GM18951 (cell line): ENCODE results near the gene LTN1.
"Not testable (repeated sequence)": the region's sequence is repeated elsewhere in the genome, so short reads cannot be mapped to it uniquely, and the experiment has no call there.

ENCODE experiments used
- POLR2A ChIP-seq: IDR thresholded peaks from 4 replicates; pipeline ENCODE4 v1.6.1; 2011; ENCODE audit warnings: mild to moderate bottlenecking; ENCODE audit not compliant: insufficient read length, insufficient read depth; ENCODE audit errors: extremely low read depth
- in situ Hi-C: fragments of 300-500 bp; cut with MboI; formaldehyde crosslinking; loops from one replicate; pipeline ENCODE4 v1.12.0; 2022; ENCODE audit warnings: low sequenced_read_pairs, mixed read lengths, inconsistent platforms; ENCODE audit not compliant: unreplicated experiment

The LTN1 gene

GRCh38 chr21:28962465-28962864, 30.2 kb downstream of the LTN1 start:
- in situ Hi-C loops, result no loop called here
- TF ChIP-seq POLR2A, result no peak

GRCh38 chr21:28961927-28962326, 30.8 kb downstream of the LTN1 start:
- in situ Hi-C loops, result no loop called here
- TF ChIP-seq POLR2A, result no peak

- TF ChIP-seq POLR2A, result no peak
- in situ Hi-C loops, result no loop called here
Measured at GRCh38 chr21:28960245-28960644, 32.4 kb downstream of the LTN1 start.

GRCh38 chr21:28959367-28960099, 33.1 kb downstream of the LTN1 start:
- TF ChIP-seq POLR2A, result no peak
- in situ Hi-C loops, result no loop called here

GRCh38 chr21:28953247-28953646, 39.4 kb downstream of the LTN1 start:
- in situ Hi-C loops, result no loop called here
- TF ChIP-seq POLR2A, result no peak

GRCh38 chr21:28952686-28953085, 40.0 kb downstream of the LTN1 start:
- in situ Hi-C loops, result no loop called here
- TF ChIP-seq POLR2A, result no peak

- no peak for TF ChIP-seq POLR2A
- in situ Hi-C loops, result no loop called here
Measured at GRCh38 chr21:28949318-28949717, 43.4 kb downstream of the LTN1 start.

GRCh38 chr21:28944296-28944695, 48.4 kb downstream of the LTN1 start:
- in situ Hi-C loops, result no loop called here
- no peak for TF ChIP-seq POLR2A

GRCh38 chr21:28943631-28944030, 49.0 kb downstream of the LTN1 start:
- in situ Hi-C loops, result no loop called here
- TF ChIP-seq POLR2A, result no peak

- TF ChIP-seq POLR2A, result no peak
- in situ Hi-C loops, result no loop called here
Measured at GRCh38 chr21:28938726-28939125, 54.0 kb downstream of the LTN1 start.

- TF ChIP-seq POLR2A, result no peak
- in situ Hi-C loops, result no loop called here
Measured at GRCh38 chr21:28937737-28938136, 54.9 kb downstream of the LTN1 start.

- in situ Hi-C loops, result no loop called here
- no peak for TF ChIP-seq POLR2A
Measured at GRCh38 chr21:28936721-28937120, 56.0 kb downstream of the LTN1 start.

GRCh38 chr21:28936036-28936435, 56.6 kb downstream of the LTN1 start:
- no peak for TF ChIP-seq POLR2A
- in situ Hi-C loops, result no loop called here

- in situ Hi-C loops, result no loop called here
- TF ChIP-seq POLR2A, result no peak
Measured at GRCh38 chr21:28932717-28933116, 60.0 kb downstream of the LTN1 start.

GRCh38 chr21:28931708-28932372, 60.8 kb downstream of the LTN1 start:
- in situ Hi-C loops, result not testable (repeated sequence)
